Neural progenitor cell (in vitro differentiated cells): Measurements from ENCODE around the gene SLC35C1. TPM values are rescaled to one million over a fixed set of nuclear protein-coding genes. Genes with fewer than 3 reads are reported as not detected.
"Not testable (repeated sequence)": the region's sequence is repeated elsewhere in the genome, so short reads cannot be mapped to it uniquely, and the experiment has no call there.

ENCODE experiments used
- DNase-seq: peaks from one replicate; pipeline ENCODE4 v3.0.0-alpha.2; 2016; ENCODE audit warnings: low spot score
- H2AFZ ChIP-seq: fragments of 200-600 bp; sonication (generic); replicated peaks from 2 replicates; pipeline ENCODE4 v1.6.1; 2016; ENCODE audit warnings: antibody characterized with exemption
- H3F3A ChIP-seq: fragments of 200-600 bp; sonication (generic); 2 replicates; pipeline ENCODE4 v1.6.1; 2016; ENCODE audit warnings: antibody characterized with exemption, low read depth
- H3K27ac ChIP-seq: fragments of 200-600 bp; sonication (generic); 2 replicates; pipeline ENCODE4 v1.5.1; 2016; ENCODE audit warnings: mild to moderate bottlenecking
- H3K27me3 ChIP-seq: fragments of 200-600 bp; sonication (generic); 2 replicates; pipeline ENCODE4 v1.6.1; 2016; ENCODE audit warnings: mild to moderate bottlenecking, moderate library complexity
- H3K36me3 ChIP-seq: fragments of 200-600 bp; sonication (generic); 2 replicates; pipeline ENCODE4 v1.5.1; 2016
- H3K4me1 ChIP-seq: fragments of 200-600 bp; sonication (generic); 2 replicates; pipeline ENCODE4 v1.6.1; 2016; ENCODE audit warnings: mixed run types
- H3K4me2 ChIP-seq: fragments of 200-600 bp; sonication (generic); 2 replicates; pipeline ENCODE4 v1.6.1; 2016
- H3K4me3 ChIP-seq: fragments of 200-600 bp; sonication (generic); 2 replicates; pipeline ENCODE4 v1.5.1; 2016
- H3K79me2 ChIP-seq: fragments of 200-600 bp; sonication (generic); 2 replicates; pipeline ENCODE4 v1.6.1; 2016; ENCODE audit warnings: low read depth
- H3K9ac ChIP-seq: fragments of 200-600 bp; sonication (generic); 2 replicates; pipeline ENCODE4 v1.6.1; 2016
- H3K9me3 ChIP-seq: fragments of 200-600 bp; sonication (generic); 2 replicates; pipeline ENCODE4 v1.5.1; 2016; ENCODE audit warnings: low read depth
- H4K20me1 ChIP-seq: fragments of 200-600 bp; sonication (generic); 2 replicates; pipeline ENCODE4 v1.6.1; 2016; ENCODE audit warnings: low read depth
- H3K27ac Mint-ChIP-seq: 3 replicates; pipeline ENCODE4 v1.8.0; 2021; ENCODE audit warnings: mixed read lengths
- H3K27me3 Mint-ChIP-seq: 2 replicates; pipeline ENCODE4 v1.8.0; 2022; ENCODE audit warnings: low read depth, mild to moderate bottlenecking, inconsistent platforms, moderate library complexity, mixed read lengths; ENCODE audit not compliant: insufficient read depth
- H3K36me3 Mint-ChIP-seq: 3 replicates; pipeline ENCODE4 v1.8.0; 2021; ENCODE audit warnings: mixed read lengths
- H3K4me1 Mint-ChIP-seq: 3 replicates; pipeline ENCODE4 v1.8.0; 2021; ENCODE audit warnings: mixed read lengths
- H3K4me3 Mint-ChIP-seq: 3 replicates; pipeline ENCODE4 v1.8.0; 2021; ENCODE audit warnings: mild to moderate bottlenecking, moderate library complexity, mixed read lengths
- H3K9me3 Mint-ChIP-seq: 3 replicates; pipeline ENCODE4 v1.8.0; 2020; ENCODE audit warnings: mixed read lengths
- CTCF ChIP-seq: fragments of 200-600 bp; sonication (generic); IDR thresholded peaks from 2 replicates; pipeline ENCODE4 v1.5.1; 2017; ENCODE audit warnings: antibody characterized with exemption, mild to moderate bottlenecking
- EZH2 ChIP-seq: fragments of 200-600 bp; sonication (generic); IDR thresholded peaks from 2 replicates; pipeline ENCODE4 v1.6.1; 2017; ENCODE audit warnings: antibody characterized with exemption, mild to moderate bottlenecking, moderate library complexity
- EZH2phosphoT487 ChIP-seq: fragments of 200-600 bp; sonication (generic); IDR thresholded peaks from 2 replicates; pipeline ENCODE4 v1.6.1; 2017; ENCODE audit warnings: antibody characterized with exemption
- total RNA-seq: library from RNA; depleted of rRNA; stranded (reverse); fragments of >200 nt; gene quantifications from 2 replicates; pipeline ENCODE4 v1.2.3, GENCODE V29; 2015; ENCODE audit warnings: low replicate concordance

SLC35C1 gene
- total RNA-seq, 1 donor from 2014 or later: 1.3 TPM

GRCh38 chr11:45820211-45820857 is 15.4 kb downstream of the SLC35C1 start:
- no peak overlapping the region for H3K4me2 ChIP-seq
- no peaks in the 10 kb centered on the region for H3K36me3 Mint-ChIP-seq
- no peaks in the 10 kb centered on the region for H3K36me3 ChIP-seq
- no peak overlapping the region for H3K4me3 ChIP-seq
- no peak overlapping the region for H3K9ac ChIP-seq
- no peaks in the 10 kb centered on the region for H3K9me3 Mint-ChIP-seq
- H3K4me1 ChIP-seq: peaks cover 16% of the 10 kb centered on the region
- H3K27ac Mint-ChIP-seq: no peak overlapping the region
- peaks cover 18% of the 10 kb centered on the region for H3K4me1 Mint-ChIP-seq
- TF ChIP-seq EZH2phosphoT487 (no peak), CTCF (no peak)
- no peak for DNase-seq
- no peak overlapping the region for H3K4me3 Mint-ChIP-seq
- H3K9me3 ChIP-seq: no peaks in the 10 kb centered on the region
- H3K27me3 Mint-ChIP-seq: peaks cover 10% of the 10 kb centered on the region
- no peak overlapping the region for H3K27ac ChIP-seq
- no peak overlapping the region for H2AFZ ChIP-seq
- peaks cover 14% of the 10 kb centered on the region for H3F3A ChIP-seq
- H3K27me3 ChIP-seq: no peaks in the 10 kb centered on the region
- no peaks in the 10 kb centered on the region for H4K20me1 ChIP-seq
- no peaks in the 10 kb centered on the region for H3K79me2 ChIP-seq

GRCh38 chr11:45826492-45826891 is 21.5 kb downstream of the SLC35C1 start:
- not testable (repeated sequence) for H3K27me3 ChIP-seq, H3K9me3 Mint-ChIP-seq, H3K9me3 ChIP-seq, H3F3A ChIP-seq, H3K4me3 ChIP-seq, H3K79me2 ChIP-seq, H3K36me3 Mint-ChIP-seq, H3K4me3 Mint-ChIP-seq, DNase-seq, H4K20me1 ChIP-seq, H3K9ac ChIP-seq, H3K27ac Mint-ChIP-seq, H3K27ac ChIP-seq, H2AFZ ChIP-seq, H3K4me1 ChIP-seq, H3K4me2 ChIP-seq, H3K36me3 ChIP-seq
- peaks cover 19% of the 10 kb centered on the region for H3K4me1 Mint-ChIP-seq
- peaks cover 25% of the 10 kb centered on the region for H3K27me3 Mint-ChIP-seq

GRCh38 chr11:45827123-45827522 is 22.2 kb downstream of the SLC35C1 start:
- no peak overlapping the region for H3K4me2 ChIP-seq
- H2AFZ ChIP-seq: no peak overlapping the region
- no peaks in the 10 kb centered on the region for H3K36me3 ChIP-seq
- H3K27ac ChIP-seq: no peak overlapping the region
- no peak for DNase-seq
- H3K4me3 ChIP-seq: no peak overlapping the region
- Mint-ChIP-seq H3K4me1 (peaks cover 19% of the 10 kb centered on the region), H3K27me3 (peaks cover 25% of the 10 kb centered on the region), H3K36me3 (no peaks in the 10 kb centered on the region), H3K9me3 (no peaks in the 10 kb centered on the region), H3K4me3 (no peak overlapping the region), H3K27ac (no peak overlapping the region)
- H3K9me3 ChIP-seq: no peaks in the 10 kb centered on the region
- no peak for TF ChIP-seq EZH2phosphoT487
- TF ChIP-seq EZH2: no peak
- no peak for TF ChIP-seq CTCF
- H3K79me2 ChIP-seq: no peaks in the 10 kb centered on the region
- no peaks in the 10 kb centered on the region for H3K27me3 ChIP-seq
- H4K20me1 ChIP-seq: no peaks in the 10 kb centered on the region
- no peaks in the 10 kb centered on the region for H3K4me1 ChIP-seq
- H3F3A ChIP-seq: no peaks in the 10 kb centered on the region
- no peak overlapping the region for H3K9ac ChIP-seq

GRCh38 chr11:45828996-45829395 is 24.0 kb downstream of the SLC35C1 start:
- no peak for TF ChIP-seq EZH2
- no peak for TF ChIP-seq EZH2phosphoT487
- TF ChIP-seq CTCF: no peak
- no peak overlapping the region for H3K9ac ChIP-seq
- DNase-seq: no peak
- H4K20me1 ChIP-seq: no peaks in the 10 kb centered on the region
- no peaks in the 10 kb centered on the region for H3K36me3 ChIP-seq
- no peaks in the 10 kb centered on the region for H3K79me2 ChIP-seq
- H3K4me3 Mint-ChIP-seq: no peak overlapping the region
- H3K27me3 Mint-ChIP-seq: peaks cover 25% of the 10 kb centered on the region
- no peak overlapping the region for H3K4me2 ChIP-seq
- H3K36me3 Mint-ChIP-seq: no peaks in the 10 kb centered on the region
- no peak overlapping the region for H3K27ac Mint-ChIP-seq
- no peak overlapping the region for H3K4me3 ChIP-seq
- no peaks in the 10 kb centered on the region for H3K4me1 ChIP-seq
- H2AFZ ChIP-seq: no peak overlapping the region
- no peaks in the 10 kb centered on the region for H3K9me3 Mint-ChIP-seq
- no peak overlapping the region for H3K27ac ChIP-seq
- H3K4me1 Mint-ChIP-seq: peaks cover 14% of the 10 kb centered on the region
- H3K27me3 ChIP-seq: no peaks in the 10 kb centered on the region
- no peaks in the 10 kb centered on the region for H3K9me3 ChIP-seq
- H3F3A ChIP-seq: no peaks in the 10 kb centered on the region
